Neural cell (in vitro differentiated cells): Measurements from ENCODE around the gene P3H3.

Source experiments
- EP300 ChIP-seq: fragments of 450-650 bp; conservative IDR thresholded peaks from 2 replicates; pipeline ENCODE4 v1.6.1; 2014; ENCODE audit warnings: antibody characterized with exemption, mild to moderate bottlenecking, moderate library complexity; ENCODE audit not compliant: poor library complexity, severe bottlenecking
- EZH2 ChIP-seq: fragments of 200-600, 300-800 bp; shearing (Covaris generic), sonication (generic); IDR thresholded peaks from 2 replicates; pipeline ENCODE4 v1.6.1; 2014; ENCODE audit warnings: antibody characterized with exemption, low read length, borderline replicate concordance, mild to moderate bottlenecking; ENCODE audit not compliant: insufficient read depth, poor library complexity, severe bottlenecking
- POLR2AphosphoS5 ChIP-seq: IDR thresholded peaks from 2 replicates; pipeline ENCODE4 v1.6.1; 2012
- RAD21 ChIP-seq: fragments of 450-650 bp; conservative IDR thresholded peaks from 2 replicates; pipeline ENCODE4 v1.6.1; 2014; ENCODE audit warnings: antibody characterized with exemption, mild to moderate bottlenecking, moderate library complexity
- SMC3 ChIP-seq: fragments of 450-650 bp; conservative IDR thresholded peaks from 2 replicates; pipeline ENCODE4 v1.6.1; 2014; ENCODE audit warnings: antibody characterized with exemption, mild to moderate bottlenecking, moderate library complexity; ENCODE audit not compliant: poor library complexity
- TAF1 ChIP-seq: IDR thresholded peaks from 2 replicates; pipeline ENCODE4 v1.6.1; 2012; ENCODE audit warnings: low read depth
- TF ChIP-seq, protein P1 (sequence below): fragments of 450-650 bp; IDR thresholded peaks from 2 replicates; pipeline ENCODE4 v1.5.1; 2014; ENCODE audit warnings: antibody characterized with exemption, mild to moderate bottlenecking, moderate library complexity; ENCODE audit not compliant: poor library complexity, severe bottlenecking
- TF ChIP-seq, protein P2 (sequence below): IDR thresholded peaks from 2 replicates; pipeline ENCODE4 v1.6.1; 2012; ENCODE audit warnings: borderline replicate concordance

DNA sequence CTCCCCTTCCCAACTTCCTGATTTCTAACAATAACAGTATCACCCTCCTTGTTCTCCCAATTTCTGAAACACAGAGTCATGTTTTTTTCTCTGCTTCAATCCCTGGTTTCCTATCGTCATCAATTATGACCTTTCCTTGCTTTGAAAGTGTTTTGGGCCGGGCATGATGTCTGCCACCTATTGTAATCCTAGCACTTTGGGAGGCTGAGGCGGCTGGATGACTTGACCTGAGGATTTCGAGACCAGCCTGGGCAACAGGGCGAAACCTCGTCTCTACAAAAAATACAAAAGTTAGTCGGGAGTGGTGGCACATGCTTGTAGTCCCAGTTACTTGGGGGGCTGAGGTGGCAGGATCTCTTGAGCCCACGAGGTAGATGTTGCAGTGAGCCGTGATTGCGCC, 19.2 kb upstream of the P3H3 start:
- TF ChIP-seq, protein P1, sequence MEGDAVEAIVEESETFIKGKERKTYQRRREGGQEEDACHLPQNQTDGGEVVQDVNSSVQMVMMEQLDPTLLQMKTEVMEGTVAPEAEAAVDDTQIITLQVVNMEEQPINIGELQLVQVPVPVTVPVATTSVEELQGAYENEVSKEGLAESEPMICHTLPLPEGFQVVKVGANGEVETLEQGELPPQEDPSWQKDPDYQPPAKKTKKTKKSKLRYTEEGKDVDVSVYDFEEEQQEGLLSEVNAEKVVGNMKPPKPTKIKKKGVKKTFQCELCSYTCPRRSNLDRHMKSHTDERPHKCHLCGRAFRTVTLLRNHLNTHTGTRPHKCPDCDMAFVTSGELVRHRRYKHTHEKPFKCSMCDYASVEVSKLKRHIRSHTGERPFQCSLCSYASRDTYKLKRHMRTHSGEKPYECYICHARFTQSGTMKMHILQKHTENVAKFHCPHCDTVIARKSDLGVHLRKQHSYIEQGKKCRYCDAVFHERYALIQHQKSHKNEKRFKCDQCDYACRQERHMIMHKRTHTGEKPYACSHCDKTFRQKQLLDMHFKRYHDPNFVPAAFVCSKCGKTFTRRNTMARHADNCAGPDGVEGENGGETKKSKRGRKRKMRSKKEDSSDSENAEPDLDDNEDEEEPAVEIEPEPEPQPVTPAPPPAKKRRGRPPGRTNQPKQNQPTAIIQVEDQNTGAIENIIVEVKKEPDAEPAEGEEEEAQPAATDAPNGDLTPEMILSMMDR, result no peak
- TF ChIP-seq RAD21 (no peak), TAF1 (no peak), EZH2 (no peak), SMC3 (no peak), POLR2AphosphoS5 (no peak), EP300 (no peak)
- TF ChIP-seq, protein P2, sequence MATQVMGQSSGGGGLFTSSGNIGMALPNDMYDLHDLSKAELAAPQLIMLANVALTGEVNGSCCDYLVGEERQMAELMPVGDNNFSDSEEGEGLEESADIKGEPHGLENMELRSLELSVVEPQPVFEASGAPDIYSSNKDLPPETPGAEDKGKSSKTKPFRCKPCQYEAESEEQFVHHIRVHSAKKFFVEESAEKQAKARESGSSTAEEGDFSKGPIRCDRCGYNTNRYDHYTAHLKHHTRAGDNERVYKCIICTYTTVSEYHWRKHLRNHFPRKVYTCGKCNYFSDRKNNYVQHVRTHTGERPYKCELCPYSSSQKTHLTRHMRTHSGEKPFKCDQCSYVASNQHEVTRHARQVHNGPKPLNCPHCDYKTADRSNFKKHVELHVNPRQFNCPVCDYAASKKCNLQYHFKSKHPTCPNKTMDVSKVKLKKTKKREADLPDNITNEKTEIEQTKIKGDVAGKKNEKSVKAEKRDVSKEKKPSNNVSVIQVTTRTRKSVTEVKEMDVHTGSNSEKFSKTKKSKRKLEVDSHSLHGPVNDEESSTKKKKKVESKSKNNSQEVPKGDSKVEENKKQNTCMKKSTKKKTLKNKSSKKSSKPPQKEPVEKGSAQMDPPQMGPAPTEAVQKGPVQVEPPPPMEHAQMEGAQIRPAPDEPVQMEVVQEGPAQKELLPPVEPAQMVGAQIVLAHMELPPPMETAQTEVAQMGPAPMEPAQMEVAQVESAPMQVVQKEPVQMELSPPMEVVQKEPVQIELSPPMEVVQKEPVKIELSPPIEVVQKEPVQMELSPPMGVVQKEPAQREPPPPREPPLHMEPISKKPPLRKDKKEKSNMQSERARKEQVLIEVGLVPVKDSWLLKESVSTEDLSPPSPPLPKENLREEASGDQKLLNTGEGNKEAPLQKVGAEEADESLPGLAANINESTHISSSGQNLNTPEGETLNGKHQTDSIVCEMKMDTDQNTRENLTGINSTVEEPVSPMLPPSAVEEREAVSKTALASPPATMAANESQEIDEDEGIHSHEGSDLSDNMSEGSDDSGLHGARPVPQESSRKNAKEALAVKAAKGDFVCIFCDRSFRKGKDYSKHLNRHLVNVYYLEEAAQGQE, result no peak
